WERI-Rb-1 (cell line): ENCODE measurements around the gene MTPN.

Source experiments
- DNase-seq: peaks from one replicate; pipeline ENCODE4 v3.0.0-alpha.2; 2020
- H3K27ac ChIP-seq: fragments of 250-450 bp; sonication (Bioruptor Pico); 2 replicates; pipeline ENCODE4 v1.5.1; 2020; ENCODE audit warnings: mild to moderate bottlenecking, moderate library complexity
- H3K27me3 ChIP-seq: fragments of 250-450 bp; sonication (Bioruptor Pico); 2 replicates; pipeline ENCODE4 v1.5.1; 2021; ENCODE audit warnings: mild to moderate bottlenecking, low read depth, moderate library complexity; ENCODE audit not compliant: insufficient read depth, severe bottlenecking
- H3K36me3 ChIP-seq: fragments of 250-450 bp; sonication (Bioruptor Pico); 2 replicates; pipeline ENCODE4 v1.5.1; 2020; ENCODE audit warnings: mild to moderate bottlenecking, moderate library complexity
- H3K4me3 ChIP-seq: 2 replicates; pipeline ENCODE4 v1.5.1; 2011; ENCODE audit warnings: low read depth, mild to moderate bottlenecking, control low read depth, low read length
- H3K9me3 ChIP-seq: fragments of 250-450 bp; sonication (Bioruptor Pico); 2 replicates; pipeline ENCODE4 v1.5.1; 2021; ENCODE audit warnings: mild to moderate bottlenecking, moderate library complexity; ENCODE audit not compliant: severe bottlenecking
- CTCF ChIP-seq: IDR thresholded peaks from 2 replicates; pipeline ENCODE4 v1.5.1; 2011; ENCODE audit warnings: low read depth, mild to moderate bottlenecking, control low read depth, inconsistent platforms, low read length

The MTPN gene

GRCh38 chr7:135940077-135941075 lies 36.8 kb downstream of the MTPN start:
- no peaks in the 10 kb centered on the region for H3K9me3 ChIP-seq
- DNase-seq = no peak
- no peak for TF ChIP-seq CTCF
- H3K27ac ChIP-seq = no peak overlapping the region
- no peak overlapping the region for H3K4me3 ChIP-seq
- no peaks in the 10 kb centered on the region; the same call in 1 of the 2 replicates for H3K36me3 ChIP-seq
- H3K27me3 ChIP-seq = no peaks in the 10 kb centered on the region

GRCh38 chr7:135939261-135939812 lies 37.8 kb downstream of the MTPN start:
- no peak overlapping the region for H3K27ac ChIP-seq

GRCh38 chr7:135938563-135938962 lies 38.6 kb downstream of the MTPN start:
- Histone ChIP-seq H3K9me3 (no peaks in the 10 kb centered on the region), H3K36me3 (no peaks in the 10 kb centered on the region; the same call in 1 of the 2 replicates), H3K4me3 (no peak overlapping the region), H3K27ac (no peak overlapping the region), H3K27me3 (no peaks in the 10 kb centered on the region)
- no peak for DNase-seq
- no peak for TF ChIP-seq CTCF

More at GRCh38 chr7:135939261-135939812, 37.8 kb downstream of the MTPN start:
- no peaks in the 10 kb centered on the region for H3K9me3 ChIP-seq
- H3K27me3 ChIP-seq = no peaks in the 10 kb centered on the region
- no peak for DNase-seq
- TF ChIP-seq CTCF = no peak
- no peak overlapping the region for H3K4me3 ChIP-seq
- H3K36me3 ChIP-seq = no peaks in the 10 kb centered on the region; the same call in 1 of the 2 replicates

GRCh38 chr7:135938086-135938485 lies 39.1 kb downstream of the MTPN start:
- Histone ChIP-seq H3K36me3 (no peaks in the 10 kb centered on the region; the same call in 1 of the 2 replicates), H3K9me3 (no peaks in the 10 kb centered on the region), H3K27ac (no peak overlapping the region), H3K27me3 (no peaks in the 10 kb centered on the region), H3K4me3 (no peak overlapping the region)
- DNase-seq = no peak
- TF ChIP-seq CTCF = no peak

- no peaks in the 10 kb centered on the region for H3K9me3 ChIP-seq
- DNase-seq = no peak
- H3K4me3 ChIP-seq = no peak overlapping the region
- H3K27ac ChIP-seq = no peak overlapping the region
- no peaks in the 10 kb centered on the region for H3K27me3 ChIP-seq
- H3K36me3 ChIP-seq = no peaks in the 10 kb centered on the region
- no peak for TF ChIP-seq CTCF
Measured at GRCh38 chr7:135936497-135937217, 40.5 kb downstream of the MTPN start.
